C4-2B (cell line): ENCODE results near the gene NKX1-1.

Experiments used
- H3K27ac ChIP-seq: fragments of 450-650 bp; 2 replicates; pipeline ENCODE4 v1.5.1; 2017
- CTCF ChIP-seq: fragments of 450-650 bp; conservative IDR thresholded peaks from 2 replicates; pipeline ENCODE4 v1.5.1; 2017; ENCODE audit warnings: mild to moderate bottlenecking
- ZFX ChIP-seq: fragments of 450-650 bp; IDR thresholded peaks from 2 replicates; pipeline ENCODE4 v1.6.1; 2017

NKX1-1 gene

GRCh38 chr4:1354136-1354982, 51.9 kb downstream of the NKX1-1 start:
- H3K27ac ChIP-seq: no peak overlapping the region
- no peak; the same call in 1 of the 2 replicates for TF ChIP-seq CTCF
- TF ChIP-seq ZFX: no peak

- TF ChIP-seq CTCF (no peak), ZFX (no peak)
- no peak overlapping the region for H3K27ac ChIP-seq
Measured at GRCh38 chr4:1353186-1354055, 52.8 kb downstream of the NKX1-1 start.
